GM18867 (cell line): Measurements from ENCODE around the gene ADAMTS17.

ENCODE experiments used
- ATAC-seq: cut with Tn5 transposase; IDR thresholded peaks from one replicate; pipeline ENCODE4 v1.9.1; 2021; ENCODE audit warnings: mild to moderate bottlenecking, moderate library complexity; ENCODE audit not compliant: unreplicated experiment

ADAMTS17 gene

GRCh38 chr15:100278596-100279380 is 63.0 kb downstream of the ADAMTS17 start:
- no peak for ATAC-seq

GRCh38 chr15:100277087-100277855 is 64.5 kb downstream of the ADAMTS17 start:
- ATAC-seq, result no peak

- ATAC-seq, result no peak
Observed at GRCh38 chr15:100276506-100276905, 65.3 kb downstream of the ADAMTS17 start.

GRCh38 chr15:100275641-100276040 is 66.1 kb downstream of the ADAMTS17 start:
- no peak for ATAC-seq

GRCh38 chr15:100269831-100270230 is 71.9 kb downstream of the ADAMTS17 start:
- ATAC-seq, result no peak

GRCh38 chr15:100266166-100266565 is 75.6 kb downstream of the ADAMTS17 start:
- ATAC-seq, result no peak

- ATAC-seq, result no peak
Observed at GRCh38 chr15:100265641-100266035, 76.1 kb downstream of the ADAMTS17 start.

- ATAC-seq, result no peak
Observed at GRCh38 chr15:100264994-100265640, 76.7 kb downstream of the ADAMTS17 start.

- ATAC-seq, result no peak
Observed at GRCh38 chr15:100263721-100264455, 77.9 kb downstream of the ADAMTS17 start.

- no peak for ATAC-seq
Observed at GRCh38 chr15:100263031-100263430, 78.7 kb downstream of the ADAMTS17 start.

GRCh38 chr15:100261302-100262240 is 80.2 kb downstream of the ADAMTS17 start:
- ATAC-seq, result no peak

- ATAC-seq, result no peak
Observed at GRCh38 chr15:100259266-100259665, 82.5 kb downstream of the ADAMTS17 start.

GRCh38 chr15:100256970-100257650 is 84.7 kb downstream of the ADAMTS17 start:
- ATAC-seq, result no peak

GRCh38 chr15:100256101-100256969 is 85.4 kb downstream of the ADAMTS17 start:
- no peak for ATAC-seq

GRCh38 chr15:100255644-100256043 is 86.1 kb downstream of the ADAMTS17 start:
- ATAC-seq, result no peak

- ATAC-seq, result no peak
Observed at GRCh38 chr15:100254691-100255090, 87.1 kb downstream of the ADAMTS17 start.

GRCh38 chr15:100254285-100254684 is 87.5 kb downstream of the ADAMTS17 start:
- no peak for ATAC-seq

GRCh38 chr15:100253640-100254039 is 88.1 kb downstream of the ADAMTS17 start:
- no peak for ATAC-seq
